ENCODE data around the gene RPL13A. TPM values are rescaled to one million over a fixed set of nuclear protein-coding genes. Genes with fewer than 3 reads are reported as not detected.

RPL13A gene
- total and polyA plus RNA-seq, 2 donors (not counting 3 experiments of a cell fraction or from before 2014, with no cell fraction given) = 2,291 to 4,148 TPM

DNA sequence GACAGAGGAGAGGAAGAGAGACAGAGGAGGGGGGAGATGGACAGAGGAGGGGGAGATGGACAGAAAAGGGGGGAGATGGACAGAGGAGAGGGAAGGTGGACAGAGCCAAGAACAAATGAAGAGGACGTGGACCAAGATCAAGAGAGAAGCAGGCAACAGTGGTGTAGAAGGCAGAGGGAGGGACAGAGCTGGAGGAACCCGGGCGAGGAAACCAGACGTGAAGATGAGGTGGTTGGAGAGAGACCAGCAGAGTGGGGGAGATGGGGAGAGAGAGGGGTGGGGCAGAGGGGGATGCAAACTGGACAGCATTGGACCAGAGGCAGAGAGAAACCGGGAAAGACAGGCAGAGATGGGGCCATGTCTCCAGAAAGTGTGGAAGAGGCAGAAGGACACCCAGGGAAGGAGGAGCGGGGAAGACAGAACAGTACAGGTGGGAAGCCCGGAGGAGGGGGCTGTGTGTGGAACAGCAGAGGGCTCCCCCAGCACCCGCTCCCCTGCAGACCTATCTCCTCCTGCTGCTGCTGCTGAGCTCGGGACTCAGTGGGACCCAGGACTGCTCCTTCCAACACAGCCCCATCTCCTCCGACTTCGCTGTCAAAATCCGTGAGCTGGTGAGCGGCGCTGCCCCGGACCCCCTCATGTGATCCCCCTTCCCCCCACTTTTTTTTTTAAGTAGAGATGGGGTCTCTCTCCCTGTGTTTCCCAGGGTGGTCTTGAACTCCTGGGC lies 12.1 kb upstream of the RPL13A start:
- intact Hi-C loops (cut with micrococcal nuclease) (loop anchor here (1.0 to 2.0 kb wide), 2 partner anchors 23 to 37 kb away; partner anchors contain the start of genes ALDH16A1 and FCGRT), dilution Hi-C loops (cut with MboI; ENCODE audit: extremely low pct_ligation_motif_present, low sequenced_read_pairs) (no loop called here)
- H2AFZ ChIP-seq (ENCODE audit: low read depth, low read length) = no peak overlapping the region
- no peaks in the 10 kb centered on the region for H3K36me3 ChIP-seq (ENCODE audit: control insufficient read depth in 2 of 2, extremely low read depth in 1 of 2, insufficient read depth in 2 of 2, low read length in 2 of 2)
- no peak overlapping the region for H3K27ac ChIP-seq (ENCODE audit: insufficient read depth, low read depth, low read length)
- H3K4me3 ChIP-seq (replicated peaks in 1 of 3; ENCODE audit: insufficient read depth in 1 of 3, low read depth in 1 of 3, low read length in 3 of 3) = no peak overlapping the region
- H3K9me1 ChIP-seq (replicated peaks; ENCODE audit: control insufficient read depth, extremely low read depth, insufficient read depth, low read length) = no peaks in the 10 kb centered on the region
- no peak overlapping the region for H3K9ac ChIP-seq (replicated peaks; ENCODE audit: extremely low read depth, insufficient read depth, low read length)
- no peak overlapping the region for H3K4me2 ChIP-seq (ENCODE audit: insufficient read depth, low read length)
- H3K27me3 ChIP-seq (ENCODE audit: control insufficient read depth in 2 of 2, insufficient read depth in 2 of 2, low read length in 2 of 2) = no peaks in the 10 kb centered on the region
- BruUV-seq (replicated peaks) = no TSS peak
- ChIA-PET POLR2A (interaction anchor here (1.4 kb wide), 1 partner anchor 14 kb away, joined by 4 read pairs; no protein-coding TSS in a partner anchor), CTCF (interaction anchor here (0.6 to 2.2 kb wide), 10 partner anchors 9 to 112 kb away, joined by 3 to 13 read pairs (median 4); partner anchors contain the start of genes DKKL1, PIH1D1 and RPS11)
- FAIRE-seq (no peak), DNase-seq (ENCODE audit: low read depth, low spot score) (no peak)
- H4K20me1 ChIP-seq (replicated peaks; ENCODE audit: control insufficient read depth, extremely low read depth, insufficient read depth, low read length) = no peaks in the 10 kb centered on the region
- TF ChIP-seq EZH2 (IDR thresholded peaks at IDR 0.05; ENCODE audit: borderline replicate concordance, low read depth, low read length, severe bottlenecking) (no peak), FOS (IDR thresholded peaks at IDR 0.05; ENCODE audit: borderline replicate concordance, insufficient read depth, low read length) (no peak), GATA2 (IDR thresholded peaks at IDR 0.05; ENCODE audit: insufficient read depth, insufficient read length, low read depth, low read length) (no peak), POLR2A (IDR thresholded peaks at IDR 0.05; ENCODE audit: low read depth, low read length) (no peak), JUN (IDR thresholded peaks at IDR 0.05; ENCODE audit: borderline replicate concordance, insufficient read depth, insufficient read length, low read depth) (no peak), MYC (IDR thresholded peaks at IDR 0.05; ENCODE audit: low read depth, low read length) (no peak), POLR2AphosphoS5 (IDR thresholded peaks at IDR 0.05; ENCODE audit: insufficient read depth, low read depth, low read length) (no peak)
- TF ChIP-seq, protein P1, sequence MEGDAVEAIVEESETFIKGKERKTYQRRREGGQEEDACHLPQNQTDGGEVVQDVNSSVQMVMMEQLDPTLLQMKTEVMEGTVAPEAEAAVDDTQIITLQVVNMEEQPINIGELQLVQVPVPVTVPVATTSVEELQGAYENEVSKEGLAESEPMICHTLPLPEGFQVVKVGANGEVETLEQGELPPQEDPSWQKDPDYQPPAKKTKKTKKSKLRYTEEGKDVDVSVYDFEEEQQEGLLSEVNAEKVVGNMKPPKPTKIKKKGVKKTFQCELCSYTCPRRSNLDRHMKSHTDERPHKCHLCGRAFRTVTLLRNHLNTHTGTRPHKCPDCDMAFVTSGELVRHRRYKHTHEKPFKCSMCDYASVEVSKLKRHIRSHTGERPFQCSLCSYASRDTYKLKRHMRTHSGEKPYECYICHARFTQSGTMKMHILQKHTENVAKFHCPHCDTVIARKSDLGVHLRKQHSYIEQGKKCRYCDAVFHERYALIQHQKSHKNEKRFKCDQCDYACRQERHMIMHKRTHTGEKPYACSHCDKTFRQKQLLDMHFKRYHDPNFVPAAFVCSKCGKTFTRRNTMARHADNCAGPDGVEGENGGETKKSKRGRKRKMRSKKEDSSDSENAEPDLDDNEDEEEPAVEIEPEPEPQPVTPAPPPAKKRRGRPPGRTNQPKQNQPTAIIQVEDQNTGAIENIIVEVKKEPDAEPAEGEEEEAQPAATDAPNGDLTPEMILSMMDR (IDR thresholded peaks at IDR 0.05; ENCODE audit: extremely low read depth in 1 of 2, insufficient read depth in 1 of 2, low read depth in 1 of 2, low read length in 2 of 2) = no peak
- TF ChIP-seq, protein P2, sequence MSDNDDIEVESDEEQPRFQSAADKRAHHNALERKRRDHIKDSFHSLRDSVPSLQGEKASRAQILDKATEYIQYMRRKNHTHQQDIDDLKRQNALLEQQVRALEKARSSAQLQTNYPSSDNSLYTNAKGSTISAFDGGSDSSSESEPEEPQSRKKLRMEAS (IDR thresholded peaks at IDR 0.05; ENCODE audit: insufficient read depth, insufficient read length) = no peak
- H3K9me3 ChIP-seq (replicated peaks; ENCODE audit: control insufficient read depth, insufficient read depth, low read length) = no peaks in the 10 kb centered on the region
- no peaks in the 10 kb centered on the region for H3K79me2 ChIP-seq (ENCODE audit: control insufficient read depth, insufficient read depth, low read length)
- peaks cover 6% of the 10 kb centered on the region for H3K4me1 ChIP-seq (ENCODE audit: control insufficient read depth, extremely low read depth, insufficient read depth, low read length)
